GM21360 (cell line): ENCODE measurements around the gene TET1.
"Not testable (repeated sequence)": the region's sequence is repeated elsewhere in the genome, so short reads cannot be mapped to it uniquely, and the experiment has no call there.

Experiments used
- ATAC-seq: cut with Tn5 transposase; IDR thresholded peaks from one replicate; pipeline ENCODE4 v1.9.1; 2021; ENCODE audit warnings: mild to moderate bottlenecking, moderate library complexity; ENCODE audit not compliant: unreplicated experiment

Gene TET1

DNA sequence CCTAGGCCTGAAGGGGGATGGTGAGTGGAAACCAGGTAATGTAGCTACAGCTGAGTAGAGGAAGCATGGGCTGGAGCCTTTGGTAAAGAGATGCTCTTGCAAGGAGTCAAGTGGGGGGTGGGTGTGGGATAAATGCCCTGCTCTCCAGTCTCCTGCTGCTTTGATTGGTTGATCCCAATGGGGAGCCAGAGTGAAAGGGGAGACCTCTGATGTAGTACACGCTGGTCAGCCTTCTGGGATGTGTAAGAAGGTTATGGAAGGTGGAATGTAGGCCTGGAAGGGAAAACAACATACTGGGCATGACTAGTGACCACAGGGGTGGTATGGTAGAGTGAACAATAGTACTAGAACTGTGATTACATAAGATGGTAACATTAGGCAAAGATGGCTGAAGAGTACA, 44.3 kb downstream of the TET1 start:
- no peak for ATAC-seq

DNA sequence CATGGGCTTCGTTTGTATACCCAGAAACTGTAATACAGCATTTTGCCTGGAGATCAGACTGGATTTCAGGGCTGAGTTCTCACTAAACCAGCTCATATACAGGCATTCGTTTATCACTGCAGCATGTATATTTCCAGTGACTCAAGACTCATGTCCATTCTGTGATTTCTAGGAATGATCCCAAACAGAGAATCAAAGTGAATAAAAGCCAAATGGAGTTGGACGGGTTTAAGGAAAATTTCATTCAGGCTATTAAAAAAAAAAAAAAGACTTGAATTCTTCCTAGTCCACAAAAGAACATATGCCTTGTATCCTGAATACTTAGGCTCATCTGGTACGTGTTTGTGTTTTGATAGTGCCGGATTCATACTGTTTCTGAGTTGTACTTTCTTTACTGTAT, 46.8 kb downstream of the TET1 start:
- no peak for ATAC-seq

DNA sequence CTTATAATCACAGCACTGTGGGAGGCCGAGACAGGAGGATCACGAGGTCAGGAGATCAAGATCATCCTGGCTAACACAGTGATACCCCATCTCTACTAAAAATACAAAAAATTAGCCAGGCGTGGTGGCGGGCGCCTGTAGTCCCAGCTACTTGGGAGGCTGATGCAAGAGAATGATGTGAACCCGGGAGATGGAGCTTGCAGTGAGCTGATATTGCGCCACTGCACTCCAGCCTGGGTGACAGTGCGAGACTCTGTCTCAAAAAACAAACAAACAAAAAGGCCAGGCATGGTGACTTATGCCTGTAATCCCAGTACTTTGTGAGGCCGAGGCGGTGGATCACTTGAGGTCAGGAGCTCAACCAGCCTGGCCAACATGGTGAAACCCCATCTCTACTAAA, 49.9 kb downstream of the TET1 start:
- ATAC-seq, result not testable (repeated sequence)

DNA sequence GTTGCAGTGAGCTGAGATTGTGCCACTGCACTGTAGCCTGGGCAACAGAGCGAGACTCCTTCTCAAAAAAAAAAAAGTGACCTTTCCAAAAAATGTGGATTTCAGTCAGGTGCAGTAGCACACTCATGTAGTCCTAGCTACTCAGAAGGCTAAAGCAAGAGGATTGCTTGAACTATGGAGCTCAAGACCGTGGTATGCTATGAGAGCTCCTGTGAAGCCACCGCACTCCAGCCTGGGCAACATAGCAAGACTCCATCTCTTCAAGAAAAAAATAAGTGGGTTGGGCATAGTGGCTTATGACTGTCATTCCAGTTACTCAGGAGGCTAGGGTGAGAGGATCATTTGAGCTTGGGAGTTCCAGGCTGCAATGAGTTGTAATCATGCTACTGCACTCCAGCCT, 51.1 kb downstream of the TET1 start:
- ATAC-seq, result no peak

DNA sequence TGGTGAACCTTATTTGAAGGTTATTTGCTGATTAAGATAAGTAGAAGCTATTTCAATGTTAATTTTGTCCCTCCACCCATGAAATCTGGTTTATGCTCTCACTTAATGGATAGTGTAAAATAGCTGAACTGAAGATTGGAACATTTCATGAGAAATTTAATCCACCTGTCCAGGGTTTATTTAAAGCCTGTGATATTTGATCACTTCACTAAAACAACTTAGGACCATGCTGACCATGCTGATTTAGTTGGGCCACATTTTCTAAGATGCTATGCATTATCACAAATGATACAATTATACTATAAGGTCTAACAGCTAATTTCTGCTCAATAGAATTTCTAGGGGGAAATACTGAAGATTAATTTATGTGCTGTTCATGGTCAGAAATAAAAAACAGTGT, 53.8 kb downstream of the TET1 start:
- ATAC-seq, result not testable (repeated sequence)

DNA sequence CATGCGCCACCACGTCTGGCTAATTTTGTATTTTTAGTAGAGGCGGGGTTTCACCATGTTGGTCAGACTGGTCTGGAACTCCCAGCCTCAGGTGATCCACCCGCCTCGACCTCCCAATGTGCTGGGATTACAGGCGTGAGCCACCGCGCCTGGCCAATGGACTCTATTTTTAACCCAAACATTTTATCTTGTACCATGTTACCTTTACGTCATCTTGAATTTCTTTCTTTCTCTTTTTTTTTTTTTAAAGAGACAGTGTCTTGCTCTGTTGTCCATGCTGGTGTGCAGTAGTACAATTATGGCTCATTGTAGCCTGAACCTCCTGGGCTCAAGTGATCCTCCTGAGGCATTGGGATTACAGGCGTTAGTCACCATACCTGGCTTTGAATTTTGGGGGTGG, 57.6 kb downstream of the TET1 start:
- ATAC-seq, result not testable (repeated sequence)

DNA sequence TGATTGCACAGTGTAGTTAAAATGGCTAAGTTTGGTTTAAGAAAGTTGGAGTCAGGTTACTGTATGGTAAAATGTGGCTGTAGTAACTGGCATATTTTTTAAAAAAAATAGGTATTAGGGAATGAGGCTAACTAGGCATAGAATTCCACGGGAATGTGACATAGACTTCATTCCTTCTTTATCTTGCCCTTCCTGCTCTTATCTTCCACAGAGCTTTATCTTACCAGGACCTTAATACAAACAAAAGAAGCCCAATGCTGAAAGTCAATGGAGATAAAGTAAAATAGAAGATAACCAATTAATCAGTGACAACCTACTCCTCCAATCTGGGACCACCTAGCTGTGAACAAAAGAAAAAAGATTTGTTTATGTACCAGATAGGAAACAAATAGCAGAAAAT, 58.1 kb downstream of the TET1 start:
- no peak for ATAC-seq

DNA sequence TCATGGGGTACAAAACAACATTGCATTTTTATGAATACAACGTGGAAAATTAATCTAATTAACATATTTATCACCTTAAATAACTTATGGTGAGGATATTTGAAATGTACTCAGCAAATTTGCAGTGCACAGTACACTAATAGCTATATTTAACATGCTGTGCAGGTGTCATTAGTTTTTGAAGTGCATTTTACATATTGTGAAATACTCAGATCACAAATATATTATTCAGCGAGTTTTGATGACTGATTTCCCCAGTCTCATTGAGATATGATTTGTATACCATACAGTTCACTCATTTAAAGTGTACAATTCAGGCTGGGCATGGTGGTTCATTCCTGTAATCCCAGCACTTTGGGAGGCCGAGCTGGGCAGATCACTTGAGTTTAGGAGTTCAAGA, 59.5 kb downstream of the TET1 start:
- ATAC-seq, result no peak

DNA sequence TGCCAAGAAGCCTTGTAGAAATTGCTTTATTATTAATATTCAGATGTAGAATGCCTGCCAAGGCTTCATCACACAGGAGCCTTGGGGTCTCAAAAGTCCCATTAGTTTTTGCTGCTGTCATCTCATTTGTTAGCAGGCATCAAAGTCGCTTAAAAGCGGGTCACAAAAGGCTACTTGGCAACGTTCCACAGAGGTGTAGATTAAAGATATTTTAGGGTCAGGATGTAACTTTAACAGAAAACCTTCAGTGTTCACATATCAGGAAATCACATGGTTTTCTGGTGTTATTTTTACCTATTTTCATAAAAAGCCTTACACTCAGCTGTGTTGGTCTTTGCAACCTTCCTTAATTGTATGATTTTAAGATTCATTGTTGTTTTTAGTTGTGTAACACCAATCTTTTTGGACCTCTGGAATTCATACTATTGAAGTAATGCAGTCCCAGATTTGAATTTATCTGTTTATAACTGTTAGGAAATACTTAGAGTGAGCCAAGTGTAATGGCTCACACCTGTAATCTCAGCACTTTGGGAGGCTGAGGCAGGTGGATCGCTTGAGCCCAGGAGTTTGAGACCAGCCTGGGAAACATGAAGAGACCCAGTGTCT, 65.3 kb downstream of the TET1 start:
- ATAC-seq, result no peak

DNA sequence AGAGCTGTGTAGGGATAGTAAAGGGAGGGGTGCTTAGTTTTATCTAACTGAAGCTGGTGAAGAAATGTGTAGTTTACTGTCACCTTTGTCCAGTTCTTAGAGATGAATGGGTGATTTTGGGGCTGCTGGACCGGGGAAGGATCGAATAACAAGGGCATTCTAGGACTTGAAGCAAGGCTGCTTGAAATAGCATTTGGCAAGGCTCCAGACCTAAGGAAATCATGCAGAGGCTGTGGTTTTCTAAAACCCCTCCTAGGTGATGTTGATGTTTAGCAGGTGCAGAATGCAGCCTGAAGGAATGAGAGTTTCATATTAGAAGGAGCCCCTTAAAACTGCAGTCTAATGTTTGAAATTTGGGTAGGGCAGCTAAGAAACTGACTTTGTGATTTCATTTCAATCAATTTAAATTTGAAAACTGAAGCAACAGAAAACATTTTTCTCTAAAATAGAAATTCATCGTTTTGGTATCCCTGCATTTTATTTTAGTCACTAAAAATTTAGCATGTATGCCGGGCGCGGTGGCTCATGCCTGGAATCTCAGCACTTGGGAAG, 68.5 kb downstream of the TET1 start:
- ATAC-seq, result no peak

DNA sequence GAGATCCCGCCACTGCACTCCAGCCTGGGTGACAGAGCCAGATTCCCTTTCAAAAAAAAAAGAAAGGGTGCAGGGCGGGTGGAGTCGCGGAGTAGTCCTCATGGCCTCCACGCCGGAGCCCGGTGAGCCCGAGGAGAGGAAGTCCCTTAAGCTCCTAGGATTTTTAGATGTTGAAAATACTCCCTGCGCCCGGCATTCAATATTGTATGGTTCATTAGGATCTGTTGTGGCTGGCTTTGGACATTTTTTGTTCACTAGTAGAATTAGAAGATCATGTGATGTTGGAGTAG, 72.1 kb downstream of the TET1 start:
- ATAC-seq, result not testable (repeated sequence)

DNA sequence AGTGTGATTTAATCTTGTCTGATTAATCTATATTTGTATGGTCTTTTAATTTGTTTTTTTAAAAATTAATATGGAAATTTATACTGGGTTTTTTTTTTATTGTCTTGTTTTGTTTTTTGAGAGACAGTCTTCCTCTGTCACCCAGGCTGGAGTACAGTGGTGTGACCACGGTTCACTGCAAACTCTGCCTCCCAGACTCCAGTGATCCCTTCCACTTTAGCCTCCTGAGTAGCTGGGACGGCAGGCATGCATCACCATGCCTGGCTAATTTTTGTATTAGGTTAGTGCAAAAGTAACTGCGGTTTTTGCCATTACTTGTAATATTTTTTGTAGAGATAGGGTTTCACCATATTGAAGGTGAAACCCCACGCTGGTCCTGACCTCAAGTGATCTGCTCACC, 73.1 kb downstream of the TET1 start:
- no peak for ATAC-seq

DNA sequence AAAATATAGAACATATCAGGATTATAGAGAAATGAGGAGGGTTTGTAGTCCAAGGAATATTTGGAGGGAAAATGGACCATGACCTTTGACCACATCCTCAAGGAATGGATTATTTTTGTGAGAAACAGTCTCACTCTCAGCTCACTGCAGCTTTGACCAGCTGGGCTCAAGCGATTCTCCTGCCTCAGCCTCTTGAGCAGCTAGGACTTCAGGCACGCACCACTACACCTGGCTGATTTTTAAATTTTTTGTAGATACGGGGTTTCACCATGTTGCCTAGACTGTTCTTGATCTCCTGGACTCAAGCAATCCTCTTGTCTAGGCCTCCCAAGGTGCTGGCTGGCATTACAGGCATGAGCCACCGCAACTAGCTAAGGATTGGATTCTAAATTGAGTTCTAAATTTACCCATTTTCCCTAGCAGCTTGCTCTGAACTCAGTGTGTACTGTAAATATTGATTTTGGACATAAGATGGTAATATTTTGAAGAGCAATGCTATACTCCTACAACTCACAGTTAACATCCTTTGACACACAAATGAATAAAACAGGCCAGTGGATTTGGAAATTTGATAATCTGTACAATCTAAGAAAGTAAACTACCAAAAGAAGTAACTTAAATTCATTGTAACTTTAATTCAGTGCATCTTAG, 73.8 kb downstream of the TET1 start:
- no peak for ATAC-seq

DNA sequence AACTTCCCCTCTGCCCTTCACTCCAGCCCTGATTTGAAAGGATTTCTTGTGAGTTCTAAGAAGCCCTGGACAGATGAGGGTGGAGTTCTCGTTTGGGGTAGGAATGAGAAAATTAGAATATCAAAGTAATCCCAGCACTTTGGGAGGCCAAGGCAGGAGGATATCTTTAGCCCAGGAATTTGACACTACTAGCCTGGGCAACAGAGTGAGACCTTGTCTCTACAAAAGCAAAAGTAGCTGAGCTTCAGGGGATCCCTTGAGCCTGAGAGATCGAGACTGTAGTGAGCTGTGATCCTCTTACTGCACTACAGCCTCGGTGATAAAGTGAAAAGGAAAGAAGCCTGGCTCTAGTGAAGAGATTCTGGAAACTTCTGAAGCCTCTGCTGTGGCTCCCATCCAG, 76.2 kb downstream of the TET1 start:
- no peak for ATAC-seq

DNA sequence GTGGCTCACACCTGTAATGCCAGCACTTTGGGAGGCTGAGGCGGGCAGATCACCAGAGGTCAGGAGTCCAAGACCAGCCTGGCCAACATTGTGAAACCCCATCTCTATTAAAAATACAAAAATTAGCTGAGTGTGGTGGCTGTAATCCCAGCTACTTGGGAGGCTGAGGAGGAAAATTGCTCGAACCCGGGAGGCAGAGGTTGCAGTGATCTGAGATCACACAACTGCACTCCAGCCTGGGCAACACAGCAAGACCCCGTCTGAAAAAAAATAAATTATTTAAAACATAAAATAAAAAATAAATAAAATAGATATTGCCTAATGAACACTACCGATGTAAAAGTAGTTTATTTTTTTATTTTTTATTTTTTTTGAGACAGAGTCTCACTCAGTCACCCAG, 83.4 kb downstream of the TET1 start:
- not testable (repeated sequence) for ATAC-seq

DNA sequence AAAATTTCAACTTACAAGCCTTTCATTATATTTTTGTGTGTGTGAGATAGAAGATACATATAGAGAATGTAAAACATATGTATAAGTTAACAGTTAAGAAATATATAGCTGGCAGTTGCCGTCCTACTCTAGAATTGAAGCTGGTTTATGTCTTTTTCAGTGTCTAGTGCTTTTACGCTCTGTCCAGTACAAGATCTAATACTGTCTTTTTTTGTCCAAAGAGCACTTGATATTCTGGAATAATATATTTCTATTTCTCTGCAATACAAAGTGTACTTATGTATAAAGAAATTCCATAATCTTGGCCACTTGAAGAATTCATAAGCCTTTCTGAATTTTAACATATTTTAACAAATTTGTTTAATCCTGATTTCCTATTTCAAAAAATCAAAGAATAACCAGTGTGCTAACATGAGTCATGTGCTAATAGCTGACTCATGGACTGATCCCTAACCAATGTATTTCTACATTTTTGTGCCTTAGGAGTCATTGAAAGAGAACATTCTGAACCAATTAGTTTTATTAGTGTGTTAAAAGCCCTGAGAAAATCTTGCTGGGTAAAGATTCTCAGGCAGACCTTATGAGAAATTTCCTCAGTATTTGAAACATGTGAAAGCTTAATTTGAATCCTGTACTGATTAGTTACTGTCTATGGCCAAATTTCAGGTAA, 87.7 kb downstream of the TET1 start:
- ATAC-seq, result no peak

DNA sequence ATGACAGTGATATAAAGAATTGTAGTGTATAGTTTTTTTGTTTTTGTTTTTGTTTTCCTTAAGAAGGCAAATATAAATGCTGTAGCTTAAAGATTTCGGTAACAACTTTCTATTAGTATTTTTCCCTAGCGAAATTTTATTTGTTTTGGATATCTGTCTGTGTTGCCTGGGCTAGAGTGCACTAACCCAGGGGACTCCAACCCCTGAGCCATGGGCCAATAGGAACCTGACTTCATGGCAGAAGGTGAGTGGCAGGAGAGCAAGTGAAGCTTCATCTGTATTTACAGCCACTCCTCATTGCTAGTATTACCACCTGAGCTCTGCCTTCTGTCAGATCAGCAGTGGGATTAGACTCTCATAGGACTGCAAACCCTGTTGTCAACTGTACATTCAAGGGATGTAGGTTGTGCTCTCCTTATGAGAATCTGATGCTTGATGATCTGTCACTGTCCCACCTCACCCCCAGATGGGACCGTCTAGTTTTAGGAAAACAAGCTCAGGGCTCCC, 95.5 kb downstream of the TET1 start:
- no peak for ATAC-seq

DNA sequence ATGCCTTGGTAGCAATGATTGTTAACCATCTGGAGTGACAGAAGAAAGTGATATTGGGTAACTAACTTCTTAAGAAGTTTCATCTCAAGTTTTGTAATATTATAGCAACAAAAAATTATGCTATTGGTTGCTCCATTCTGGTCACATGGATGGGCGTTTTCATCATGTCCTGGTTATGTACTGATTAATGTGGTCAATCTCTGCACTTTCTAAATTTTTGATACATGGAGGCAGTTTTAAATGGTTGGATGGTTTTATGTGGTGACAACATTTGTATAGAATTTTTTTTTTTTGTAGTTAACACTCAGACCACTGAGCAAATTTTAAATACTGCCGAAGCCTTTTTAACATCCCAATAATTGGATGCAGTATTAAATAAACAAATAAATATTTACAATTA, 105.7 kb downstream of the TET1 start:
- ATAC-seq, result no peak

DNA sequence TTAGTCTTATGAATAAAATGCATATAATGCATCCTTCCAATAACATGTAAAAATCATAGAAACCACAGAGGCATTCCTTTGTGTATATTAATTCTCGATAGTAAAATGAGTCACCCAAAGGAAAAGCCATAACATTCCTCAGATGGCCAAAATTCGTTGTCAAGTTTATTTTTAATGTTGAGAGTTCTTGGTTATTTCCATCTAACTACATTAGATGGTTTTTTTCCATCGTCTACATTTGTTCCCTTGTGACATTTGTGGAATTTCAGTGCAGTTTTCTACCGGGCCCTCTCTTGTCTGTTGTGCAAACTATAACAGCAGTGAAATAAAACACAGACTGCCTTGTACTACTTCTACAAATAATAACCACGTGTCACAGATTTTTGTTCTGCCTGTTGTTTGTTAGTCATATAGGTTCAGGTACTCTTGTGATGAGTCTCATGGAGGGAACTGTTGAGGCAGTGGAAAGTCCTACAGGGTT, 106.2 kb downstream of the TET1 start:
- no peak for ATAC-seq

DNA sequence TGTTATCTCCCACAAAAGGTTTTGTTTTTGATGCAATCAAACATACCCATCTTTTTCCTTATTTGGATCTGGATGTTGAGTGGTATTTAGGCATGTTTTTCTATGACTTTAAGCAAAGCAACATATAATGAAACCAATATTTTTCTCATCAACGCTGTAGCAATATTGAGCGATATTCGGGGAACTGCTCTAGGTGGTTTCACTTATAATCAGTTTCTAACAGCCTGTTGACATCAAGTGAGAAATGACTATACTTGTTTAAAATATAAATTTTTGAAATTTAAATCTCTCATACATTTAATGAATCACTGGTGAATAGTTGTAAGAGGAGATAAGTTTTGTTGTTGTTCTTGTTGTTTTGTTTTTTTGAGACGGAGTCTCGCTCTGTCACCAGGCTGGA, 108.1 kb downstream of the TET1 start:
- no peak for ATAC-seq

DNA sequence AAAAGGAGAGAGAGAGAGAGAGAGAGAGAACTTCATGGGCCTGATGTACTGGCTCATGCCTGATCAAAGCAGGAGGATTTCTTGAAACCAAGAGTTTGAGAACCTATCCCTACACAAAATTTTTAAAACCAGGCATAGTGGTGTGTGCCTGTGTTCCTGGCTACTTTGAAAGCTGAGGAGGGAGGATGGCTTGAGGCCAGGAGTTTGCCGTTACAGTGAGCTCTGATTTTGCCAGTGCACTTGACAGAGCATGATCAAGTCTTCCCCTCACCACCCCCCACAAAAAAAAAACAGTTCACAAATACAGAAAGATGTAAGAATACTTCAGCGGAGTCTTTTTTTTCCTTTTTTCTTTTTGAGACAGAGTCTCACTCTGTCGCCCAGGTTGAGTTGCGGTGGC, 108.8 kb downstream of the TET1 start:
- no peak for ATAC-seq

DNA sequence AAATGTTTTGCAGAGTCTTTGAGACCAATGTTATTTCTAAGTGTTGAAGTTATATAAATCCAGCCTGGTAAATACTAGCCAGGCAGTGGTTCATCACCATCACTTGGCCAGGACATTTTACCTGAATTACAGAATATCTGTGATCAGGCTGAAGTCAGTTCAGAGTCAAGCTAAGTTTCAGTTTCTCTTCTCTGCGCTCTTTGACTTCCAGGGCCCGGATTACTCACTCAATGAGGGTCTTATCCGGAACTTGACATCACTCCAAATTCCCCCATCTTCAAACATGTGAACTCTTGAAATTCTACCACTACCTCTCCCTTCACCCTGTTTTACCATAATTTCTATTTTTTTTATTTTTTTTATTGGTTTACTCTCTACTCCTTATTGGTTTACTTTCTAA, 124.3 kb downstream of the TET1 start:
- ATAC-seq, result no peak
